ENCODE results near the gene RCBTB2.
A peak's percentile ranks its signal among the peaks of the same experiment; 100 is the strongest.
"Not testable (repeated sequence)": the region's sequence is repeated elsewhere in the genome, so short reads cannot be mapped to it uniquely, and the experiment has no call there.

RCBTB2 gene

GRCh38 chr13:48493066-48493765 is 39.7 kb downstream of the RCBTB2 start:
- DNase-seq = no peak

GRCh38 chr13:48492470-48493065 is 40.3 kb downstream of the RCBTB2 start:
- peak; percentile 82 to 85 for DNase-seq

DNA sequence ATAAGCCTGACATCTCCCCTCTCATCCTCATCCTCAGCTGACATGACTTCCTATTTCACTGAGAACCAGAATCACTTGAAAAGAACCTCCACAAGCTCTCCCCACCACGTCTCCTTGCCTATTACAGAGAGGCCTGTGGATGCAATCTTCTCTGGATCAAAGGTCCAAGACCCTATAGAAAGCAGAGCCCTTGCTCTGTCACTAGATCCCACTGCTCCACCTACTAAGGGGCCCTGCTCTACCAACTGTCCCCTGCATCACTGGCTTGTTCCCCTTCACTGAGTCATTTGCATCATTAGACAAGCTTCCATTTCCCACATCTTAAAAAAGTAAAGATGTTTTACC is 40.8 kb downstream of the RCBTB2 start:
- peak; percentile 49 to 51 for DNase-seq

GRCh38 chr13:48491423-48492095 is 41.3 kb downstream of the RCBTB2 start:
- no peak for DNase-seq

DNA sequence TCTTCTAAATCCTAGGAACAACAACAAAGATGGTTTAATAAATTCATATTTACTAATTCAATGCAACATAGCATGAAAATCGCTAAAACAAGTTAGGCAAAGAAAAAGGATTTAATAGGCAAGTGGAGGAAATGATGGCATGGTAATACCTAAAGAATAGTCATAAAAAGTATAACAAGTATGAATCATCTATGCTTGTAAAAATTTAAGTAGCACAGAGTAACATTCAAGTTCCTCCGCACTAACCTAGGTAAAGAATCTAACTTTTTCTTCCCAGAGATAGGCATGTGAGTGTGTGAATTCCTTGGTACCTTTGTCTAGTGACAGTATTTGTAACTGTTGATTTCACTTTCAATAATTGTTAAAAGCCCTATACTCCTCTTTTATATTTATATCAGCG is 42.6 kb downstream of the RCBTB2 start:
- DNase-seq = no peak

DNA sequence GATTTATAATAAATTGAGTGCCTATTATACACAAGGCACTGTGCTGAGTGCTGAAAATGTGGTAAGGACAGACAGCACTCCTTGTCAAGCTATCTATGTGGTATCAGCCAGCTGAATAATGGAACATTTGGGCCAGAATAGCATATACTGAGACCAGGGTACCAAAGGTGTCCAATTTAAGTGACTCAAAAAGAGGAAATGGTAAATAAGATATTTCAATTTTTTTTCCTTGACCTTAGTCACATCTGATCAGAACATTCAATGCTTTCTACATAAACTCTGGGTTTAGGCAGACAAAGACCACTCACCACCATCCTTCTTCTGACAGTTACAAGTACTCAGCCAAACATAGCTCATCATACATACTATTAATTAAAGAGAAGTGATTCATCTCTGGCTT is 43.2 kb downstream of the RCBTB2 start:
- DNase-seq = no peak

GRCh38 chr13:48488995-48489394 is 43.9 kb downstream of the RCBTB2 start:
- no peak for DNase-seq

GRCh38 chr13:48487968-48488367 is 44.9 kb downstream of the RCBTB2 start:
- no peak for DNase-seq

GRCh38 chr13:48486836-48487235 is 46.0 kb downstream of the RCBTB2 start:
- DNase-seq = no peak

- DNase-seq = no peak
Observed at GRCh38 chr13:48486362-48486761, 46.5 kb downstream of the RCBTB2 start.

DNA sequence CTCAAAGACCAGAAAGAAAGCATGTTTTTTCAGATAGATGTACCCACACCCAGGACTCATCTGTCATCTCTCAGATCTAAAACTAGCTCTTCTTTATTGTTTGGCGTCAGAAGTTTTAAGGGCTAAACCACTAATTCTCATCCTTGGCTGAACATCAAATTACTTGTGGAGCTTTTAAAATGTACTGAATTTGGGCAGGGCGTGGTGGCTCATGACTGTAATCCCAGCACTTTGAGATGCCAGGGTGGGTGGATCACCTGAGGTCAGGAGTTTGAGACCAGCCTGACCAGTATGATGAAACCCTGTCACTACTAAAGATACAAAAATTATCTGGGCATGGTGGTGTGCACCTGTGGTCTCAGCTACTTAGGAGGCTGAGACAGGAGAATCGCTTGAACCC is 47.4 kb downstream of the RCBTB2 start:
- DNase-seq = no peak

DNA sequence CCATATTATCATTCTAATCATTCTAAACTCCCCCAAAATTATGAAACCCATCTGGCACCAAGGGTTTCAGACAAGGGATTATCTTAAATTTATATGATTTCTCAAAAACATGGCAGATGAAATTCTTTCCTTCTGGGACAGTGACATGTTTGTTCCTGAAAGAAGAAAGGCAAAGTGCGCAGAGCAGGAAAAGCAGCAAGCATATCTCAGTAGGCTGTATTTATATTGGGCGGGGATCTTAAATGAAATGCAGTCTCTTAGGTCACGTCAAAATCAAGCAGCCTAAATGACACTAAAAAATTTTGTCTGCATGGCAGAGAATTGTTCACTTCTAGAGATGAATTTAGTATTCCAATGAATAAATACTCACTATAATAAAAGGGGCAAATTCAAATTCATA is 49.3 kb downstream of the RCBTB2 start:
- no peak for DNase-seq

GRCh38 chr13:48478391-48478790 is 54.5 kb downstream of the RCBTB2 start:
- DNase-seq = peak; percentile 48 to 64

GRCh38 chr13:48477191-48477855 is 55.6 kb downstream of the RCBTB2 start:
- peak in 1 of 2 donors; percentile 59 for DNase-seq

DNA sequence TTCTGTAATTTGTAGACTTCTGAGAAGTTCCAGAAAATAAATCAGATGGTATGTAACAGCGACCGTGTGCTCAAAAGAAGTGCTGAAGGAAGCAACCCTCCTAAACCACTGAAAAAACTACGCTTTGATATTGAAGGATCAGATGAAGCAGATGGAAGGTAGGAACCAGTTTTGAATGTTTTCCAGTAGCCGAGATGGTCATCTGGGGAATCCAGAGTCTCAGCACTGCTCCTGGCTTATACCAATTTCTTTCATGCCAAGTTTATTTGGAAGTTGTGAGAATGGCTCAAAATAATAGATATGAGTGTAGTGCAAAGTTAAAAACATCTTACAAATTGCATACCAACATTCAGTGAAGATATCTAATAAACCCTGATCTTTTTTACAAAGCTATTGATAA is 56.2 kb downstream of the RCBTB2 start:
- no peak for DNase-seq

GRCh38 chr13:48476215-48476614 is 56.7 kb downstream of the RCBTB2 start:
- peak; percentile 50 to 53 for DNase-seq

DNA sequence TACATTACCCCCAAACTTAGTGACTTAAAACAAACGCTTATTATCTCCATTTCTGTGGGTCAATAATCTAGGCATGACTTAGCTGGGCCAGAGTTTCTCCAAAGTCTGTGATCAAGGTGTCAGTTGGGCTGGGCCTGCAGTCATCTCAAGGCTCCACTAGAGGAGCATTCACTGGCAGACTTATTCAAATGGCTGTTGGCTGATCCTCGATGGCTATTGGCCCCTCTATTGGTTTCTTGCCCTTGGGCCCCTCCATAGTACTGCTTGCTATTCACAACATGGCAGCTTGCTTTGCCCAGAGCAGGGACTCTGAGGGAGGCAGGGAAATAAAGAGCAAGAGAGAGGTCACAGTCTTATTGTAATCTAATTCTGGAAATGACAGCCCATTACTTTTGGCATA is 57.6 kb downstream of the RCBTB2 start:
- no peak for DNase-seq

- no peak for DNase-seq
Observed at GRCh38 chr13:48457578-48458242, 75.2 kb downstream of the RCBTB2 start.

- no peak for DNase-seq
Observed at GRCh38 chr13:48456546-48456945, 76.3 kb downstream of the RCBTB2 start.

GRCh38 chr13:48451196-48451595 is 81.7 kb downstream of the RCBTB2 start:
- DNase-seq = not testable (repeated sequence)

GRCh38 chr13:48449656-48450055 is 83.2 kb downstream of the RCBTB2 start:
- DNase-seq = no peak

DNA sequence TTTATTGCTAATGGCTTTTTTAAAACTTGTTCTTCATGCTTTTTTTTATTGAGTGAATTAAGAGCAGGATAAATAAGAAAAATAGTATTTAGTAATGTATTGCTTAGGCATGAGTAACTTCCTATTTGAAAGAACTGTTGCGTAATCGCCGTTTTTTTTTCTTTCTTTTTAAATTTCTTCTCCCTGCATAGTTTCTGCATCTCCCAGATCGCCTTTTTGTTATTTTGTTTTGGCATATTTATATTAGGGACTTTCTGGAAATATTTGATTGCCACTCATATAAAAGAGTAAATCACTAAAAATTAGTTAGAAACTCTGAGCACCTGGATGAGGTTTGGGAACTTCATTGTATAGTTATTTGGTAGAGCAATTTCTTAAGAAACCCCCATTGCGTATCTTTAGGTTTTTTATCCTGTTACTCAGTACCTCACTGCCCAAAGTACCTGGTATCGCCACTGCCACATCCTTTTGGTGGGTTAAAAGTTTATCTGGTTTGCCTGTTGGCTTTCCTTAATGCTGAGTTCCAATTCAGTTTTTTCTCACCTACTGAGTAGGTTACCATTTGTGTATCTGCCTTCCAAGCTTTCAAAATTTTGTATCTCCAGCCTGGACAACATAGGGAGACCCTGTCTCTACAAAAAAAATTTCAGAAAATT is 83.8 kb downstream of the RCBTB2 start:
- peak; percentile 56 to 84 for DNase-seq
